ENCODE measurements around the gene SELENON.

Gene SELENON

GRCh38 chr1:25782608-25783201 lies 17.3 kb upstream of the SELENON start:
- Histone ChIP-seq H3K27me3 (no peaks in the 10 kb centered on the region), H3K4me1 (peaks cover 12 to 20% (median 15%) of the 10 kb centered on the region in 10 experiments)

GRCh38 chr1:25784575-25785051 lies 15.4 kb upstream of the SELENON start:
- Histone ChIP-seq H4K20me1 (peaks cover 0 to 8% (median 0%) of the 10 kb centered on the region in 11 experiments; a peak in 1 of 22 replicates), H3K9ac (no peak overlapping the region), H3K36me3 (no peaks in the 10 kb centered on the region), H3K27me3 (no peaks in the 10 kb centered on the region), H3K9me3 (replicated peaks in 1 of 11) (no peaks in the 10 kb centered on the region), H3K4me2 (no peak overlapping the region), H3K4me3 (no peak overlapping the region), H3K4me1 (peaks cover 18 to 24% (median 20%) of the 10 kb centered on the region in 10 experiments), H3K27ac (no peak overlapping the region)
- no peak for TF ChIP-seq Cebpa-rat (IDR thresholded peaks at IDR 0.05)

More at GRCh38 chr1:25782608-25783201, 17.3 kb upstream of the SELENON start:
- Histone ChIP-seq H3K9me3 (replicated peaks in 1 of 11) (no peaks in the 10 kb centered on the region), H4K20me1 (peaks cover 0 to 8% (median 0%) of the 10 kb centered on the region in 11 experiments; a peak in 1 of 22 replicates), H3K27ac (no peak overlapping the region), H3K9ac (no peak overlapping the region), H3K36me3 (no peaks in the 10 kb centered on the region), H3K4me3 (no peak overlapping the region), H3K4me2 (no peak overlapping the region)
- TF ChIP-seq Cebpa-rat (IDR thresholded peaks at IDR 0.05), result no peak

GRCh38 chr1:25785333-25786067 lies 14.5 kb upstream of the SELENON start:
- no peak overlapping the region for H3K27ac ChIP-seq
- H3K4me2 ChIP-seq, result peak overlapping the region in 2 of 11 experiments; percentile 41 to 46; a peak in 3 of 22 replicates
- no peak for TF ChIP-seq Cebpa-rat (IDR thresholded peaks at IDR 0.05)
- peaks cover 0 to 8% (median 0%) of the 10 kb centered on the region in 11 experiments; a peak in 1 of 22 replicates for H4K20me1 ChIP-seq
- no peaks in the 10 kb centered on the region for H3K9me3 ChIP-seq (replicated peaks in 1 of 11)
- peaks cover 18 to 24% (median 20%) of the 10 kb centered on the region in 10 experiments for H3K4me1 ChIP-seq
- no peaks in the 10 kb centered on the region for H3K36me3 ChIP-seq
- no peak overlapping the region for H3K9ac ChIP-seq
- H3K27me3 ChIP-seq, result no peaks in the 10 kb centered on the region
- no peak overlapping the region for H3K4me3 ChIP-seq

- no peak overlapping the region; a peak in 1 of 22 replicates for H3K9ac ChIP-seq
- no peak overlapping the region for H3K4me3 ChIP-seq
- peaks cover 0 to 8% (median 0%) of the 10 kb centered on the region in 11 experiments; a peak in 1 of 22 replicates for H4K20me1 ChIP-seq
- peaks cover 18 to 24% (median 20%) of the 10 kb centered on the region in 10 experiments for H3K4me1 ChIP-seq
- no peaks in the 10 kb centered on the region for H3K9me3 ChIP-seq (replicated peaks in 1 of 11)
- no peaks in the 10 kb centered on the region for H3K36me3 ChIP-seq
- no peak for TF ChIP-seq Cebpa-rat (IDR thresholded peaks at IDR 0.05)
- no peak overlapping the region for H3K27ac ChIP-seq
- H3K27me3 ChIP-seq, result no peaks in the 10 kb centered on the region
- peak overlapping the region; percentile 4 to 81 (median 60); a peak in 21 of 22 replicates for H3K4me2 ChIP-seq
These were observed 12.9 kb upstream of the SELENON start for GRCh38 chr1:25786887-25787759.

- Histone ChIP-seq H3K9ac (no peak overlapping the region; a peak in 1 of 22 replicates), H3K27ac (no peak overlapping the region), H3K9me3 (replicated peaks in 1 of 11) (no peaks in the 10 kb centered on the region), H3K4me3 (no peak overlapping the region), H3K4me1 (peaks cover 18 to 24% (median 20%) of the 10 kb centered on the region in 10 experiments), H4K20me1 (peaks cover 0 to 8% (median 0%) of the 10 kb centered on the region in 11 experiments; a peak in 1 of 22 replicates), H3K36me3 (no peaks in the 10 kb centered on the region), H3K4me2 (peak overlapping the region; percentile 4 to 81 (median 60); a peak in 20 of 22 replicates), H3K27me3 (no peaks in the 10 kb centered on the region)
- TF ChIP-seq Cebpa-rat (IDR thresholded peaks at IDR 0.05), result no peak
These were observed 12.2 kb upstream of the SELENON start for GRCh38 chr1:25787760-25788166.

- Histone ChIP-seq H3K4me2 (no peak overlapping the region), H3K36me3 (no peaks in the 10 kb centered on the region), H3K27me3 (no peaks in the 10 kb centered on the region), H4K20me1 (peaks cover 0 to 8% (median 0%) of the 10 kb centered on the region in 11 experiments; a peak in 1 of 22 replicates), H3K9me3 (replicated peaks in 1 of 11) (no peaks in the 10 kb centered on the region), H3K4me3 (no peak overlapping the region), H3K4me1 (peaks cover 15 to 41% (median 26%) of the 10 kb centered on the region in 10 experiments), H3K27ac (no peak overlapping the region), H3K9ac (no peak overlapping the region)
- no peak for TF ChIP-seq Cebpa-rat (IDR thresholded peaks at IDR 0.05)
These were observed 9.5 kb upstream of the SELENON start for GRCh38 chr1:25790472-25790871.

- Histone ChIP-seq H3K27ac (no peak overlapping the region), H4K20me1 (peaks cover 0 to 5% (median 0%) of the 10 kb centered on the region in 11 experiments; a peak in 1 of 22 replicates), H3K27me3 (no peaks in the 10 kb centered on the region), H3K36me3 (no peaks in the 10 kb centered on the region), H3K9me3 (replicated peaks in 1 of 11) (no peaks in the 10 kb centered on the region), H3K4me3 (no peak overlapping the region), H3K4me2 (no peak overlapping the region), H3K4me1 (peaks cover 8 to 42% (median 27%) of the 10 kb centered on the region in 10 experiments), H3K9ac (no peak overlapping the region)
- no peak for TF ChIP-seq Cebpa-rat (IDR thresholded peaks at IDR 0.05)
These were observed 7.9 kb upstream of the SELENON start for GRCh38 chr1:25792115-25792514.

GRCh38 chr1:25793585-25794170 lies 6.3 kb upstream of the SELENON start:
- Histone ChIP-seq H3K9me3 (replicated peaks in 1 of 11) (no peaks in the 10 kb centered on the region), H3K9ac (no peak overlapping the region), H3K27me3 (no peaks in the 10 kb centered on the region), H4K20me1 (no peaks in the 10 kb centered on the region), H3K4me2 (peak overlapping the region in 6 of 11 experiments; percentile 6 to 63 (median 40); a peak in 9 of 22 replicates), H3K4me3 (no peak overlapping the region), H3K27ac (no peak overlapping the region), H3K4me1 (peaks cover 0 to 42% (median 25%) of the 10 kb centered on the region in 10 experiments; a peak in 16 of 20 replicates), H3K36me3 (no peaks in the 10 kb centered on the region)
- TF ChIP-seq Cebpa-rat (IDR thresholded peaks at IDR 0.05), result no peak

Data from BLaER1 treated with 17β-estradiol and CSF1 and Interleukin-3, amounts not matched to agents 10 nM and 100 nM (cell line).